ENCODE results near the gene SLC35B4. TPM values are rescaled to one million over a fixed set of nuclear protein-coding genes. Genes with fewer than 3 reads are reported as not detected.

SLC35B4 gene
- total RNA-seq, 1 experiment from 2014 or later = 18.6 TPM

DNA sequence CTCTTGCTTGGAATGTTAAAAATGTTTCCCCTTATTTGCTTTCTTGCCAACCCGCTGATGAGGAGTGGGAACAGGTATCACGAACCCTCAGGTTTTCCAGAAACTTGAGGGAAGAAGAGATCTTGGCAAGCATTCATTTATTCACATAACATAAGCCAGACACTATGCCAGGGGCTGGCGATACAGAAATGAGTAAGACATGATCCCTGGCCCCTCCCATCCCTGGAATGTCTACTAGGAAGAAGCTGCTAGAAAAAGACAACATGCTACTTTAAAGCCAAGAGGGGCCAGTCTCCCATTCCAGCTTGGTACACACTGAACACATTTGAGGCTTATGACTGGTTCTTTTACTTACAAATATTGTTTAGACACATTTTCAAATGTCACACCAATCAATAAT is 26.4 kb downstream of the SLC35B4 start:
- TF ChIP-seq, protein P1, sequence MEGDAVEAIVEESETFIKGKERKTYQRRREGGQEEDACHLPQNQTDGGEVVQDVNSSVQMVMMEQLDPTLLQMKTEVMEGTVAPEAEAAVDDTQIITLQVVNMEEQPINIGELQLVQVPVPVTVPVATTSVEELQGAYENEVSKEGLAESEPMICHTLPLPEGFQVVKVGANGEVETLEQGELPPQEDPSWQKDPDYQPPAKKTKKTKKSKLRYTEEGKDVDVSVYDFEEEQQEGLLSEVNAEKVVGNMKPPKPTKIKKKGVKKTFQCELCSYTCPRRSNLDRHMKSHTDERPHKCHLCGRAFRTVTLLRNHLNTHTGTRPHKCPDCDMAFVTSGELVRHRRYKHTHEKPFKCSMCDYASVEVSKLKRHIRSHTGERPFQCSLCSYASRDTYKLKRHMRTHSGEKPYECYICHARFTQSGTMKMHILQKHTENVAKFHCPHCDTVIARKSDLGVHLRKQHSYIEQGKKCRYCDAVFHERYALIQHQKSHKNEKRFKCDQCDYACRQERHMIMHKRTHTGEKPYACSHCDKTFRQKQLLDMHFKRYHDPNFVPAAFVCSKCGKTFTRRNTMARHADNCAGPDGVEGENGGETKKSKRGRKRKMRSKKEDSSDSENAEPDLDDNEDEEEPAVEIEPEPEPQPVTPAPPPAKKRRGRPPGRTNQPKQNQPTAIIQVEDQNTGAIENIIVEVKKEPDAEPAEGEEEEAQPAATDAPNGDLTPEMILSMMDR (IDR thresholded peaks at IDR 0.05; ENCODE audit: unreplicated experiment) = no peak
- BruUV-seq (replicated peaks) = no TSS peak
- peaks cover 17% of the 10 kb centered on the region for H3K36me3 Mint-ChIP-seq (ENCODE audit: insufficient read depth, unreplicated experiment)
- ChIA-PET CTCF (no interaction called here), POLR2A (interaction anchor here (0.8 kb wide), 1 partner anchor 9 kb away, joined by 3 read pairs; no protein-coding TSS in a partner anchor)
- peak overlapping the region; percentile 20 for H3K27ac Mint-ChIP-seq (ENCODE audit: low read depth, unreplicated experiment)
- intact Hi-C loops (cut with micrococcal nuclease) = no loop called here
- H3K4me1 Mint-ChIP-seq (ENCODE audit: insufficient read depth, unreplicated experiment) = peaks cover 9% of the 10 kb centered on the region
- H3K9me3 Mint-ChIP-seq (ENCODE audit: unreplicated experiment) = no peaks in the 10 kb centered on the region
- peak; percentile 63 for DNase-seq (ENCODE audit: unreplicated experiment)
- no peaks in the 10 kb centered on the region for H3K27me3 Mint-ChIP-seq (ENCODE audit: insufficient read depth, unreplicated experiment)
- no peak overlapping the region for H3K4me3 Mint-ChIP-seq (ENCODE audit: unreplicated experiment)

- TF ChIP-seq, protein P1 (IDR thresholded peaks at IDR 0.05; ENCODE audit: unreplicated experiment) = no peak
- peaks cover 12% of the 10 kb centered on the region for H3K36me3 Mint-ChIP-seq (ENCODE audit: insufficient read depth, unreplicated experiment)
- peak overlapping the region; percentile 20 for H3K27ac Mint-ChIP-seq (ENCODE audit: low read depth, unreplicated experiment)
- H3K4me3 Mint-ChIP-seq (ENCODE audit: unreplicated experiment) = no peak overlapping the region
- intact Hi-C loops (cut with micrococcal nuclease) = no loop called here
- no peaks in the 10 kb centered on the region for H3K9me3 Mint-ChIP-seq (ENCODE audit: unreplicated experiment)
- no peaks in the 10 kb centered on the region for H3K27me3 Mint-ChIP-seq (ENCODE audit: insufficient read depth, unreplicated experiment)
- H3K4me1 Mint-ChIP-seq (ENCODE audit: insufficient read depth, unreplicated experiment) = peaks cover 9% of the 10 kb centered on the region
- ChIA-PET CTCF (no interaction called here), POLR2A (no interaction called here)
- BruUV-seq (replicated peaks) = no TSS peak
- no peak for DNase-seq (ENCODE audit: unreplicated experiment)
Measured at GRCh38 chr7:134289841-134290240, 26.9 kb downstream of the SLC35B4 start.

DNA sequence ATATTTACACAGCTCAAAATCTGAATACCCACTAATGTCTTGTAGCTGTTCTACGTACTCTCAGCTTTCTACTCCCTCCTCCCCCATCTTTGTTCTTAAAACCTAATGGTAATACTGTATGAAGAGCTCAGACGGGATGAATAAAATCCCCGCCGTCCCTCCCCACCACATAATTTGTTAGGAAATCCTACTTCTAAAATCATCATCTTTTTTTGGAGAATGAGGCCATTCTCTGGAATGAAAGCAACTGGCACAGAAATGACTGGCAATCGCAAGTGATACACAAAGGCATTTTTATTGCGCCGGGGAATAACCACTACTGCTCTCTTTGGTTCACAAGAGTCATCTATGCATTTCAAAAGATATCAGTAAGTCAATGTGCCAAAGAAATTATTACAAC is 27.3 kb downstream of the SLC35B4 start:
- intact Hi-C loops (cut with micrococcal nuclease) = no loop called here
- Mint-ChIP-seq H3K4me1 (ENCODE audit: insufficient read depth, unreplicated experiment) (peaks cover 9% of the 10 kb centered on the region), H3K27ac (ENCODE audit: low read depth, unreplicated experiment) (no peak overlapping the region), H3K36me3 (ENCODE audit: insufficient read depth, unreplicated experiment) (peaks cover 8% of the 10 kb centered on the region), H3K9me3 (ENCODE audit: unreplicated experiment) (no peaks in the 10 kb centered on the region), H3K27me3 (ENCODE audit: insufficient read depth, unreplicated experiment) (no peaks in the 10 kb centered on the region), H3K4me3 (ENCODE audit: unreplicated experiment) (no peak overlapping the region)
- CTCF ChIA-PET = no interaction called here
- DNase-seq (ENCODE audit: unreplicated experiment) = no peak
- TF ChIP-seq, protein P1 (IDR thresholded peaks at IDR 0.05; ENCODE audit: unreplicated experiment) = no peak
- POLR2A ChIA-PET = no interaction called here
- no TSS peak for BruUV-seq (replicated peaks)

GRCh38 chr7:134287916-134288659 is 28.6 kb downstream of the SLC35B4 start:
- POLR2A ChIA-PET = no interaction called here
- H3K4me1 Mint-ChIP-seq (ENCODE audit: insufficient read depth, unreplicated experiment) = peaks cover 9% of the 10 kb centered on the region
- intact Hi-C loops (cut with micrococcal nuclease) = no loop called here
- H3K36me3 Mint-ChIP-seq (ENCODE audit: insufficient read depth, unreplicated experiment) = no peaks in the 10 kb centered on the region
- TF ChIP-seq, protein P1 (IDR thresholded peaks at IDR 0.05; ENCODE audit: unreplicated experiment) = no peak
- H3K9me3 Mint-ChIP-seq (ENCODE audit: unreplicated experiment) = no peaks in the 10 kb centered on the region
- CTCF ChIA-PET = no interaction called here
- no peak overlapping the region for H3K27ac Mint-ChIP-seq (ENCODE audit: low read depth, unreplicated experiment)
- no TSS peak for BruUV-seq (replicated peaks)
- no peak overlapping the region for H3K4me3 Mint-ChIP-seq (ENCODE audit: unreplicated experiment)
- no peaks in the 10 kb centered on the region for H3K27me3 Mint-ChIP-seq (ENCODE audit: insufficient read depth, unreplicated experiment)
- DNase-seq (ENCODE audit: unreplicated experiment) = no peak

All from MCF 10A (cell line).